ENCODE data around the gene GTF3C2.

DNA sequence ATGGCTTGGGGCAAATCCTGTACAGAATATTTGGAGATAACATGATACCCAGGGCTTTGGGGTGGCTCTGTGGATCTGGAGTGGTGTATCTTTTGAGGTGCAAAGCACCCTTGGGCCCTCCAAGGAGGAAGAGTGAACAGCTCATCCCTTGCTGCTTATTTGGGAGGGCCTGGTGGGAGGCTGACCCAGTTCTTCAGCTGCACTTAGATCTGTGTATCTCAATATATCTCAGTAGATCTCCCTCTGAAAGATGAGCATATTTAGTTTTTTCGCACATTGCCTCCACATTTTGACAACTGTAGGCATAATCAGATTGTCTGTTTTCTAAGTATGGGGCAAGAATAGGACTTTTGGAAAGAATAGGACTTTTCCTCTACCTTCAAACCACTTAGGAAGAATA, 71.6 kb downstream of the GTF3C2 start:
- TF ChIP-seq, protein P1, sequence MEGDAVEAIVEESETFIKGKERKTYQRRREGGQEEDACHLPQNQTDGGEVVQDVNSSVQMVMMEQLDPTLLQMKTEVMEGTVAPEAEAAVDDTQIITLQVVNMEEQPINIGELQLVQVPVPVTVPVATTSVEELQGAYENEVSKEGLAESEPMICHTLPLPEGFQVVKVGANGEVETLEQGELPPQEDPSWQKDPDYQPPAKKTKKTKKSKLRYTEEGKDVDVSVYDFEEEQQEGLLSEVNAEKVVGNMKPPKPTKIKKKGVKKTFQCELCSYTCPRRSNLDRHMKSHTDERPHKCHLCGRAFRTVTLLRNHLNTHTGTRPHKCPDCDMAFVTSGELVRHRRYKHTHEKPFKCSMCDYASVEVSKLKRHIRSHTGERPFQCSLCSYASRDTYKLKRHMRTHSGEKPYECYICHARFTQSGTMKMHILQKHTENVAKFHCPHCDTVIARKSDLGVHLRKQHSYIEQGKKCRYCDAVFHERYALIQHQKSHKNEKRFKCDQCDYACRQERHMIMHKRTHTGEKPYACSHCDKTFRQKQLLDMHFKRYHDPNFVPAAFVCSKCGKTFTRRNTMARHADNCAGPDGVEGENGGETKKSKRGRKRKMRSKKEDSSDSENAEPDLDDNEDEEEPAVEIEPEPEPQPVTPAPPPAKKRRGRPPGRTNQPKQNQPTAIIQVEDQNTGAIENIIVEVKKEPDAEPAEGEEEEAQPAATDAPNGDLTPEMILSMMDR (IDR thresholded peaks at IDR 0.05; ENCODE audit: insufficient read depth, low read depth, low read length): no peak
- no peak for TF ChIP-seq EZH2 (IDR thresholded peaks at IDR 0.05; ENCODE audit: insufficient read depth, low read length)
